Neural crest cell (in vitro differentiated cells): ENCODE data around the gene SLX4. TPM values are rescaled to one million over a fixed set of nuclear protein-coding genes. Genes with fewer than 3 reads are reported as not detected.

Source experiments
- DNase-seq: peaks from one replicate; pipeline ENCODE4 v3.0.0; 2021; ENCODE audit warnings: low read depth, mixed read lengths, low spot score
- H3K27ac Mint-ChIP-seq: one replicate; pipeline ENCODE4 v1.8.0; 2021; ENCODE audit warnings: mild to moderate bottlenecking, mixed read lengths; ENCODE audit not compliant: unreplicated experiment
- H3K27me3 Mint-ChIP-seq: 2 replicates; pipeline ENCODE4 v1.8.0; 2021; ENCODE audit warnings: low read depth, mild to moderate bottlenecking, mixed read lengths
- H3K36me3 Mint-ChIP-seq: 2 replicates; pipeline ENCODE4 v1.8.0; 2021; ENCODE audit warnings: low read depth, mild to moderate bottlenecking, mixed read lengths
- H3K4me1 Mint-ChIP-seq: 2 replicates; pipeline ENCODE4 v1.8.0; 2021; ENCODE audit warnings: mixed read lengths
- H3K4me3 Mint-ChIP-seq: one replicate; pipeline ENCODE4 v1.8.0; 2021; ENCODE audit warnings: mild to moderate bottlenecking, mixed read lengths
- H3K9me3 Mint-ChIP-seq: 2 replicates; pipeline ENCODE4 v1.8.0; 2021; ENCODE audit warnings: mixed read lengths
- total RNA-seq: library from RNA; stranded (reverse); gene quantifications from 2 replicates; pipeline ENCODE4 v1.2.1, GENCODE V29; 2021
- TF ChIP-seq, protein P1 (sequence below): fragments of 200-600 bp; sonication (generic); conservative IDR thresholded peaks from 2 replicates; pipeline ENCODE4 v1.5.0; 2021; ENCODE audit warnings: antibody characterized with exemption, mild to moderate bottlenecking

SLX4 gene
- total RNA-seq, 1 donor from 2014 or later = 17.7 TPM

DNA sequence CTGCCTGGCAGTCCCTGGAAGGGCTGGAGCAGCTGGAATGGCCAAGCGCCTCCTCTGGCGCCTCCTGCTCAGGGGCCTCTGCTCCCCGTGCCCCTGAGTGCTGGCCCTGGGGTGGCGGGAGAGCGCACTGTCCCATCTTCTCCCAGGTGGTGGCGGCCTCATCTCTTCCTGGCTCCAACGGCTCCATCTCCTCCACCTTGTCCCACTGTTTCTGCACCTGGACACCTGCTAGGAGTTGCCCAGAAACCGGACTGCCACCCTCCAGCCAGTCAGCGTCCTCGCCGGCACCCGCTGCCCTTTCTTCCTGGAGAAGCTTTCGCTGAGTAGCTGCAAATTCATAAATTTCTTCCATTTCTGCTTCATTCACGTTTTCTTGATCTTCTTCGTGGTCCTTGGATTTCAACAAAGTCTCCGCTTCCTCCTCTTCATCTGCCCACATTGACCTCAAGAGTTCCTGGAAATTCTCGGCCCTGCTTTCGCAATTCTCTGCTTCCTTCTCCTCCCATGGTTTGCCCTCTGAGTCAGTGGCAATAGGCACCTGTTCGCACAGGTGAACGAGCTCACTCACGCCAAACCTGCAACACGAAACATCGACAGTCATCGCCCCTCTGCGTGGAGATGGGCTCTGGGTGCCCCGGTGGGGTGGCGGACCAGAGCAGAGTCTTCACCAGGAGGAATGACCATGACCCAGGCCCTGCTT, 20.5 kb downstream of the SLX4 start:
- Mint-ChIP-seq H3K9me3 (no peaks in the 10 kb centered on the region), H3K36me3 (peaks cover 13% of the 10 kb centered on the region), H3K27ac (peak overlapping the region; percentile 17), H3K4me1 (no peaks in the 10 kb centered on the region), H3K27me3 (no peaks in the 10 kb centered on the region), H3K4me3 (no peak overlapping the region)
- TF ChIP-seq, protein P1, sequence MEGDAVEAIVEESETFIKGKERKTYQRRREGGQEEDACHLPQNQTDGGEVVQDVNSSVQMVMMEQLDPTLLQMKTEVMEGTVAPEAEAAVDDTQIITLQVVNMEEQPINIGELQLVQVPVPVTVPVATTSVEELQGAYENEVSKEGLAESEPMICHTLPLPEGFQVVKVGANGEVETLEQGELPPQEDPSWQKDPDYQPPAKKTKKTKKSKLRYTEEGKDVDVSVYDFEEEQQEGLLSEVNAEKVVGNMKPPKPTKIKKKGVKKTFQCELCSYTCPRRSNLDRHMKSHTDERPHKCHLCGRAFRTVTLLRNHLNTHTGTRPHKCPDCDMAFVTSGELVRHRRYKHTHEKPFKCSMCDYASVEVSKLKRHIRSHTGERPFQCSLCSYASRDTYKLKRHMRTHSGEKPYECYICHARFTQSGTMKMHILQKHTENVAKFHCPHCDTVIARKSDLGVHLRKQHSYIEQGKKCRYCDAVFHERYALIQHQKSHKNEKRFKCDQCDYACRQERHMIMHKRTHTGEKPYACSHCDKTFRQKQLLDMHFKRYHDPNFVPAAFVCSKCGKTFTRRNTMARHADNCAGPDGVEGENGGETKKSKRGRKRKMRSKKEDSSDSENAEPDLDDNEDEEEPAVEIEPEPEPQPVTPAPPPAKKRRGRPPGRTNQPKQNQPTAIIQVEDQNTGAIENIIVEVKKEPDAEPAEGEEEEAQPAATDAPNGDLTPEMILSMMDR = no peak
- DNase-seq = no peak

DNA sequence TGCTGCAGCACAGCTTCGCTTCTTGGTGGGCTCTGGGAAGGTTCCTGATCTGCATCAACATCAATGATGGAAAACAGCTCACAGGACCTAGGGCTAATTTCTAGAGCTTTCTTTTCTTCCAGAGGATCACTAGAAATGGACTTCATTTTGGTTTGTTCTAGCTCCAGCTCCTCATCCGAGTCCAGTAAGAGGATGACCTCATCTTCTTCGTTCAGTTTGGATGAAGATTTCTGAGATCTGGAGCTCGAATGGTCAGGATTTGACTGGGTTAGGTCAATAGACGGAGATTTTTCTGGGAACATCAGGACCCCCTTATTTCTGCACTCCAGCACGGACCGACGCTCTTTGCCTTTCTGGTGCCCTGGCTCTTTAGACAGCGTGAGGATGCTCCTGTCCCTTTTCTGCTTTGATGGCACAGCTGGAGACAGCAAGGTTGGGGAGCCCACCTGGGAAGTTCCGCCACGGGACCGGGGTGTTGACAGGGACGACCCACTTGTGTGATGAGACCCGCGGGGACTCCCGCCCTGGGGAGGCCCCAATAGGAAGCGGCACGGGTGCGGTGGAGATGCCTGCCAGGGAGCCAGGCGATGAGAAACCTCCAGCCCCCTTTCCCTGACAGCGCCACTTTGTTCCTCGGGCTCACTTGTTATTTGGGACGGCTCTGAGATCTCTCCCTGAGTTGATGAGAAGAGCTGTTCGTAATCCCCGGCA, 21.3 kb downstream of the SLX4 start:
- H3K27me3 Mint-ChIP-seq = no peaks in the 10 kb centered on the region
- H3K9me3 Mint-ChIP-seq = no peaks in the 10 kb centered on the region
- no peak for DNase-seq
- H3K4me3 Mint-ChIP-seq = no peak overlapping the region
- H3K36me3 Mint-ChIP-seq = peaks cover 11% of the 10 kb centered on the region
- TF ChIP-seq, protein P1 = no peak
- no peaks in the 10 kb centered on the region for H3K4me1 Mint-ChIP-seq
- peak overlapping the region; percentile 82 for H3K27ac Mint-ChIP-seq

DNA sequence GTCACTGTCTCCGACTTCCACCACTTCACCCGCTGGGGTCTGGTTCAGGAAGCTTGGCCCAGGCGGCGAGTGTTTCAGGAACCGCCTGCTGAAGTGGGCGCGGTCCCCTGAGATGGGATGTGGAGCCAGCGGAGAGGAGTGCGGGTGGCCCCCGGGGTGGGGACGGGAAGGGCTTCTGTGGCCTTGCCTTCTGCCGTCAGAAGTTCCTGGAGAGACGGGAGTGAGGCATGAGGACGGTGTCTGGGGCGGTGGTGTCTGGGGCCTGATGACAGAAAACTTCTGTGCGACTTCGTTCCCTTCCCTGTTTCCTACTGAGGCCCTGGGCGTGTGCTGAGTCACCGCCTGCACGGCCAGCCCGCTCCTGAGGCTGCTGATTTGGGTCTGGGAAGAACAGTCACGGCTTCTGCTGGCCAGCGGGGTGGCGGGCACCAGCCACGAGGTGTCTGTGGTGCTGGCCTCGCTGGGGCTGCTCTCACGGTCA, 21.9 kb downstream of the SLX4 start:
- H3K4me3 Mint-ChIP-seq = no peak overlapping the region
- H3K27ac Mint-ChIP-seq = no peak overlapping the region
- TF ChIP-seq, protein P1 = no peak
- H3K9me3 Mint-ChIP-seq = no peaks in the 10 kb centered on the region
- H3K27me3 Mint-ChIP-seq = no peaks in the 10 kb centered on the region
- no peaks in the 10 kb centered on the region for H3K4me1 Mint-ChIP-seq
- H3K36me3 Mint-ChIP-seq = peaks cover 11% of the 10 kb centered on the region
- DNase-seq = no peak

DNA sequence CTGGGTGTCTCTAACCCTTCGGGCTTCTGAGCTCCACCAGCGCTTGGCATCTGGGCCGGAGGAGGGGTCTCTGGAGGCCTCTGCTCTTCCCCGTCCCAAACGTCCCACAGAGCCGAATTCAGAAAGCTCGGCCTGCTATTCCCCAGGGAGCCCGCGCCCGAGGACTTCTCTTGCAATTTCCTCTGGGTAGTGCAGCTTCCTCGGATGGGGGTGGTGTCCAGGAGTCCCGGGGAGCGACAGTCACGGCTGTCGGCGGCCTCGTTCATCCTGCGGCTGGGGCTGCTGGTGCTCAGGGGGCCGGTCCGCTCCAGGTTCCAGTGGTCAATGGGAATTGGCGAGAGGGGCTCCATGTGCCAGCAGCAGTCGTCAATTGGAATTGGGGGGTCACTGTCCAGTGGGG, 22.4 kb downstream of the SLX4 start:
- no peaks in the 10 kb centered on the region for H3K4me1 Mint-ChIP-seq
- no peak overlapping the region for H3K27ac Mint-ChIP-seq

DNA sequence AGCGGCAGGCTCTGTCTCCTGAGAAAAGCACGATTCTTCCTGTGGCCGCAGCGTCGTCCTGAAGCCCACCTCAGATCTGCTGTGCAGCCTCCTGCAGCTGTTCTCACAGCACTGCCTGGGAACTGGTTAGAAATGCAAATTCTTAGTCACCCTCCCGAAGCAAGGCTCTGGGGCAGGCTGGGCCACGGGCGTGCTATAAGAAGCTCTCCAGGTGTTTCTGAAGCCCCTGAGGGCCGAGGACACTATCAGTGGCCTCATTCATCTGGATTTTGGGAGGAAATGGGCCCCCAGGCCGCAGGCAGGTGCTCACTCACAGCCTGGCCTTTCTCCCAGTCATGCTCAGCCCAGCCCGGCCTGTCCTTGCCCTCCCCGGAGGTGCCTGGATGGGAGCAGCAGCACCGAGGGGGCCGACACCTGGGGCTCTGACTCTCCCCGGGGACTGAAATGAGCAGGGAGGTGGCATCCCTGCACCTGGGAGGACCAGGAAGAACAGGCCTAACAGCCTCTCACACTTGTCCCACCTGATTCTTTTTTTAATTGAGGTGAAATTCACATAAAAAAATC, 23.8 kb downstream of the SLX4 start:
- Mint-ChIP-seq H3K27me3 (no peaks in the 10 kb centered on the region), H3K4me1 (no peaks in the 10 kb centered on the region), H3K9me3 (no peaks in the 10 kb centered on the region), H3K36me3 (peaks cover 11% of the 10 kb centered on the region), H3K4me3 (no peak overlapping the region), H3K27ac (no peak overlapping the region)
- TF ChIP-seq, protein P1 = no peak
- no peak for DNase-seq

More for the DNA sequence above, 22.4 kb downstream of the SLX4 start:
- H3K9me3 Mint-ChIP-seq = no peaks in the 10 kb centered on the region
- no peak for DNase-seq
- TF ChIP-seq, protein P1 = no peak
- no peak overlapping the region for H3K4me3 Mint-ChIP-seq
- peaks cover 11% of the 10 kb centered on the region for H3K36me3 Mint-ChIP-seq
- no peaks in the 10 kb centered on the region for H3K27me3 Mint-ChIP-seq
